OCI-LY7 (cell line): ENCODE measurements around the gene TELO2.

Experiments used
- EZH2phosphoT487 ChIP-seq: fragments of 200-600 bp; sonication (generic); IDR thresholded peaks from 2 replicates; pipeline ENCODE4 v1.6.1; 2018; ENCODE audit warnings: low read depth, borderline replicate concordance, mild to moderate bottlenecking, mixed run types, antibody characterized with exemption, low read length, moderate library complexity, mixed read lengths
- TF ChIP-seq, protein P1 (sequence below): fragments of 200-600 bp; sonication (generic); conservative IDR thresholded peaks from 2 replicates; pipeline ENCODE4 v1.5.1; 2014; ENCODE audit warnings: mild to moderate bottlenecking, antibody characterized with exemption, low read length, moderate library complexity, mixed read lengths

DNA sequence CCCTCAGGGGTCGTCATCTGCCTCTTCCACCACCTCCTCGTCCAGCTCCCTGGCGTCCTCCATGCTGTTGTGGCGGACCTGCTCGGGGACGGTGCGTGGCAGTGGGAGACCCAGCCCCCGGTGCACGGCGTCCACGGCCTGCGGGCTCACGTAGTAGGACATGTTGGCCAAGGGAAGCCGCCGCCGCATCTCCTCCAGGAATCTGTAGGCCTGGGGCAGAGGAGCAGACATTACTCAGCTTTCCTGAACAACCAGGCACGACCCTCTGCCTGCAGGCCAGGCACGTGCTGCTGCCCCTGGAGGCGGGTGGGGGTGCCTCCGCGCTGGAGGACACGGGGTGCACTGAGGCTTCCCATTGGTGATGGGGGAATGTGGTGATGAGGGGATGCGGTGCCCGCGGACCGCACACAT is 17.8 kb downstream of the TELO2 start:
- TF ChIP-seq, protein P1, sequence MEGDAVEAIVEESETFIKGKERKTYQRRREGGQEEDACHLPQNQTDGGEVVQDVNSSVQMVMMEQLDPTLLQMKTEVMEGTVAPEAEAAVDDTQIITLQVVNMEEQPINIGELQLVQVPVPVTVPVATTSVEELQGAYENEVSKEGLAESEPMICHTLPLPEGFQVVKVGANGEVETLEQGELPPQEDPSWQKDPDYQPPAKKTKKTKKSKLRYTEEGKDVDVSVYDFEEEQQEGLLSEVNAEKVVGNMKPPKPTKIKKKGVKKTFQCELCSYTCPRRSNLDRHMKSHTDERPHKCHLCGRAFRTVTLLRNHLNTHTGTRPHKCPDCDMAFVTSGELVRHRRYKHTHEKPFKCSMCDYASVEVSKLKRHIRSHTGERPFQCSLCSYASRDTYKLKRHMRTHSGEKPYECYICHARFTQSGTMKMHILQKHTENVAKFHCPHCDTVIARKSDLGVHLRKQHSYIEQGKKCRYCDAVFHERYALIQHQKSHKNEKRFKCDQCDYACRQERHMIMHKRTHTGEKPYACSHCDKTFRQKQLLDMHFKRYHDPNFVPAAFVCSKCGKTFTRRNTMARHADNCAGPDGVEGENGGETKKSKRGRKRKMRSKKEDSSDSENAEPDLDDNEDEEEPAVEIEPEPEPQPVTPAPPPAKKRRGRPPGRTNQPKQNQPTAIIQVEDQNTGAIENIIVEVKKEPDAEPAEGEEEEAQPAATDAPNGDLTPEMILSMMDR = no peak
- TF ChIP-seq EZH2phosphoT487 = no peak
